ENCODE measurements around the gene MIF4GD. TPM values are rescaled to one million over a fixed set of nuclear protein-coding genes. Genes with fewer than 3 reads are reported as not detected.

The MIF4GD gene
- total and polyA plus RNA-seq, 9 of the 15 experiments (the other 6 are each of a cell fraction or from before 2014, with no cell fraction given): 11.8 to 63.8 (median 28.1) TPM

DNA sequence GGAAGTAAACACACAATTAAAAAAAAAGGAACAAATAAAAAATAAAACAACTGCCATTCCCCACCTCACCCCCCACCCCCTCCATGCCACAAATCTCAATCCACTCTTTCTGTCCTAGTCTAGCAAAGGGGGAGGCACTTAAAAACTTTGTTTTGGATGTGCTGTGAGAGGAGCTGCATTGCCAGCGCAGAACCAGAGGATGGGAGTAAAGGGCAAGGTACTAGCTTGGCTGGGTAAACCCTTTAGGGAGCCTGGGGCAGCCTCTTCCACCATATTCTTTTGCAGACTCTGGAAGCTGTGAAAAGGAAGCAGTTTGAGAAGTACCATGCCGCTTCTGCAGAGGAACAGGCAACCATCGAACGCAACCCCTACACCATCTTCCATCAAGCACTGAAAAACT, 8.0 kb downstream of the MIF4GD start:
- peaks cover 31 to 38% of the 10 kb centered on the region in 2 experiments; a peak in 4 of 5 replicates for H3K4me1 ChIP-seq (replicated peaks in 1 of 2; ENCODE audit: control insufficient read depth in 2 of 2, insufficient read depth in 2 of 2, low read length in 2 of 2)
- H3K27me3 ChIP-seq (ENCODE audit: control insufficient read depth in 2 of 2, insufficient read depth in 2 of 2, low read length in 2 of 2): no peaks in the 10 kb centered on the region
- no peaks in the 10 kb centered on the region for H3K9me3 ChIP-seq (replicated peaks; ENCODE audit: control insufficient read depth, insufficient read depth, low read depth, low read length)
- no peak overlapping the region; the same call in 2 of the 3 replicates for H3K27ac ChIP-seq (ENCODE audit: extremely low read depth, low read depth, low read length)
- WGBS (ENCODE audit: insufficient coverage, low coverage, missing lambda C conversion rate): 98% methylated on average over 4 of the region's 4 CpGs
- CTCF ChIA-PET (ENCODE audit: low intra/inter-chr PET ratio): no interaction called here
- peak overlapping the region in 1 of 2 experiments; percentile 94; a peak in 1 of 4 replicates for H3K9ac ChIP-seq (ENCODE audit: insufficient read depth in 1 of 2, low read depth in 2 of 2, low read length in 2 of 2)
- in situ Hi-C loops (cut with MboI) (loop anchor here (10.0 kb wide), 1 partner anchor 152 kb away; no protein-coding TSS in a partner anchor), intact Hi-C loops (cut with micrococcal nuclease) (no loop called here)
- no TSS peak for BruUV-seq (replicated peaks)
- no peak for FAIRE-seq
- TF ChIP-seq, protein P1, sequence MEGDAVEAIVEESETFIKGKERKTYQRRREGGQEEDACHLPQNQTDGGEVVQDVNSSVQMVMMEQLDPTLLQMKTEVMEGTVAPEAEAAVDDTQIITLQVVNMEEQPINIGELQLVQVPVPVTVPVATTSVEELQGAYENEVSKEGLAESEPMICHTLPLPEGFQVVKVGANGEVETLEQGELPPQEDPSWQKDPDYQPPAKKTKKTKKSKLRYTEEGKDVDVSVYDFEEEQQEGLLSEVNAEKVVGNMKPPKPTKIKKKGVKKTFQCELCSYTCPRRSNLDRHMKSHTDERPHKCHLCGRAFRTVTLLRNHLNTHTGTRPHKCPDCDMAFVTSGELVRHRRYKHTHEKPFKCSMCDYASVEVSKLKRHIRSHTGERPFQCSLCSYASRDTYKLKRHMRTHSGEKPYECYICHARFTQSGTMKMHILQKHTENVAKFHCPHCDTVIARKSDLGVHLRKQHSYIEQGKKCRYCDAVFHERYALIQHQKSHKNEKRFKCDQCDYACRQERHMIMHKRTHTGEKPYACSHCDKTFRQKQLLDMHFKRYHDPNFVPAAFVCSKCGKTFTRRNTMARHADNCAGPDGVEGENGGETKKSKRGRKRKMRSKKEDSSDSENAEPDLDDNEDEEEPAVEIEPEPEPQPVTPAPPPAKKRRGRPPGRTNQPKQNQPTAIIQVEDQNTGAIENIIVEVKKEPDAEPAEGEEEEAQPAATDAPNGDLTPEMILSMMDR (IDR thresholded peaks at IDR 0.05 in 2 of 3, conservative IDR thresholded peaks at IDR 0.05 in 1 of 3; ENCODE audit: insufficient read depth in 2 of 3, low read depth in 1 of 3, low read length in 3 of 3): 0 out of 6 replicates have a peak, but pooled peaks of 1 of the 3 experiments have one; percentile 14
- no peak for TF ChIP-seq ZNF143 (CRISPR knock-in tag; IDR thresholded peaks at IDR 0.05)
- no peaks in the 10 kb centered on the region for H4K20me1 ChIP-seq (replicated peaks; ENCODE audit: control insufficient read depth, insufficient read depth, low read length)
- peaks cover 58% of the 10 kb centered on the region; the same call in 2 of the 3 replicates for H3K36me3 ChIP-seq (ENCODE audit: control insufficient read depth, insufficient read depth, low read length)
- DNase-seq (ENCODE audit: extremely low read depth in 1 of 4, low spot score in 3 of 4): no peak
- no peak overlapping the region for H2AFZ ChIP-seq (ENCODE audit: low read depth, low read length)
- peak overlapping the region; percentile 91 for H3K4me3 ChIP-seq
- H3K9me1 ChIP-seq (ENCODE audit: control insufficient read depth, insufficient read depth, low read length): no peaks in the 10 kb centered on the region
- POLR2A ChIA-PET: interaction anchor here (0.5 to 6.3 kb wide), 13 partner anchors 8 to 163 kb away, joined by 3 to 85 read pairs (median 5); partner anchors contain the start of genes JPT1, MIF4GD and SLC25A19
- no peak for ATAC-seq
- H3K4me2 ChIP-seq (ENCODE audit: insufficient read depth, low read length): peak overlapping the region; percentile 100; the same call in 1 of the 2 replicates
- H3K79me2 ChIP-seq (ENCODE audit: control insufficient read depth, insufficient read depth, low read length): peaks cover 56% of the 10 kb centered on the region

Measured in K562 (cell line).